ENCODE measurements around the gene PADI3.

GRCh38 chr1:17273096-17273495, 24.2 kb downstream of the PADI3 start:
- TF ChIP-seq, protein P1, sequence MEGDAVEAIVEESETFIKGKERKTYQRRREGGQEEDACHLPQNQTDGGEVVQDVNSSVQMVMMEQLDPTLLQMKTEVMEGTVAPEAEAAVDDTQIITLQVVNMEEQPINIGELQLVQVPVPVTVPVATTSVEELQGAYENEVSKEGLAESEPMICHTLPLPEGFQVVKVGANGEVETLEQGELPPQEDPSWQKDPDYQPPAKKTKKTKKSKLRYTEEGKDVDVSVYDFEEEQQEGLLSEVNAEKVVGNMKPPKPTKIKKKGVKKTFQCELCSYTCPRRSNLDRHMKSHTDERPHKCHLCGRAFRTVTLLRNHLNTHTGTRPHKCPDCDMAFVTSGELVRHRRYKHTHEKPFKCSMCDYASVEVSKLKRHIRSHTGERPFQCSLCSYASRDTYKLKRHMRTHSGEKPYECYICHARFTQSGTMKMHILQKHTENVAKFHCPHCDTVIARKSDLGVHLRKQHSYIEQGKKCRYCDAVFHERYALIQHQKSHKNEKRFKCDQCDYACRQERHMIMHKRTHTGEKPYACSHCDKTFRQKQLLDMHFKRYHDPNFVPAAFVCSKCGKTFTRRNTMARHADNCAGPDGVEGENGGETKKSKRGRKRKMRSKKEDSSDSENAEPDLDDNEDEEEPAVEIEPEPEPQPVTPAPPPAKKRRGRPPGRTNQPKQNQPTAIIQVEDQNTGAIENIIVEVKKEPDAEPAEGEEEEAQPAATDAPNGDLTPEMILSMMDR (IDR thresholded peaks at IDR 0.05), result no peak
- no peak for TF ChIP-seq POLR2A (IDR thresholded peaks at IDR 0.05)
